Ammon's horn (tissue), 1 donor: ENCODE measurements around the gene FRMPD2.
A peak's percentile ranks its signal among the peaks of the same experiment; 100 is the strongest.

Experiments
- DNase-seq: peaks from one replicate; pipeline ENCODE4 v3.0.0-alpha.2; 2016; ENCODE audit warnings: low spot score

FRMPD2 gene

DNA sequence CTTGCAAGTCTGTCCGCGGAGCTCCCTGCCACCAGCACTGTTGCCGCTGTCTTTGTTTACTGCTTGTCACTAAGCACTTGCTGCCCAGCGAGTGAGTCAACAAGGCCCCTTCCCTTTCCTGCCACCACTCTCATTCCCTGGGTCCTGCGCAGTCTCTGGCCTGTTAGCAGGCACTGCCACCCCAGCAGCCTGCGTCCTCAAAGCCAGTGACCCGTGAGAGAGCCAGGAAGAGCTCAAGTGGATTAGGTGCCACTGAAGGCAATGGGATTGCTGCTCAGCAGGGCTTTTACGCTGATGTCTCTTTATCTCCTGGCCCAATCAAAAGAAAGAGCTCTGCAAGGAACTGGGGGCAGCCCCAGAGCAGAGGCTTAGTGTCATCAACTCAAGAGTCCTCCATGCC is at the start of gene FRMPD2:
Gene FRMPD2 (minus strand): TSS at position 61 of the 400 bp plus-strand sequence. CDS start 129 bp downstream, outside the sequence.
- DNase-seq, result peak; percentile 34

- DNase-seq, result no peak
These were observed 47.5 kb upstream of the FRMPD2 start for GRCh38 chr10:48322017-48322416.

DNA sequence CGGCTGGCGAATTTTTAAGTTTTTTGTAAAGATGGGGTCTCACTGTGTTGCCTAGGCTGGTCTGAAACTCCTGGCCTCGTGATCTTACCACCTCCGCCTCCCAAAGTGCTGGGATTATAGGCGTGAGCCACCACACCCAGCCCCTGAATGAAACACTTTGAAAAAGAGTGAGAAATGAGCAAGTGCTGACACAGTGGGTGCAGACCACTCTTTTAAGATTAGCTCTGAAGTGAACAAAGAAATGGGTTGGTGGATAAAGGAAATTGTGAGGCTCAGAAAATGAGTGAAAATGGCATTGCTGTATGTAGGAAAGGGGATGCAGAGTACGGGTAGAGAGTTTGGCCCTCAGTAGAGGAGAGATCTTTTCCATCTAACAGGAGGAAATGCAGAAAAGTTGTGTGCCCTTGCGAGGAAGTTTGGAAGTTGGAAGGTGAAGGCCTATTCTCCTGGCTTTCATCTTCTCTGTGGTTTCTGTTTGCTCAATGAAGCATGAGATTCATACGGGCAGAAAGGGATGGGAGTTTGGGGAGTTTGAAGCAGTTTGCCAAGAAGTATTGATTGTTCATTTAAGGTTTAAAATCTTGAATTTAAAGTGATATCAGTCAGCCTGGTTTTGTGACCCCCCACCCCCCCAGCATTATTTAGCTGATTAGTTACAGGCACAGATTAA is 43.0 kb upstream of the FRMPD2 start:
- no peak for DNase-seq

- DNase-seq, result no peak
These were observed 41.7 kb upstream of the FRMPD2 start for GRCh38 chr10:48316236-48316635.

GRCh38 chr10:48314107-48314506 is 39.6 kb upstream of the FRMPD2 start:
- DNase-seq, result no peak

GRCh38 chr10:48309711-48310226 is 35.3 kb upstream of the FRMPD2 start:
- no peak for DNase-seq

DNA sequence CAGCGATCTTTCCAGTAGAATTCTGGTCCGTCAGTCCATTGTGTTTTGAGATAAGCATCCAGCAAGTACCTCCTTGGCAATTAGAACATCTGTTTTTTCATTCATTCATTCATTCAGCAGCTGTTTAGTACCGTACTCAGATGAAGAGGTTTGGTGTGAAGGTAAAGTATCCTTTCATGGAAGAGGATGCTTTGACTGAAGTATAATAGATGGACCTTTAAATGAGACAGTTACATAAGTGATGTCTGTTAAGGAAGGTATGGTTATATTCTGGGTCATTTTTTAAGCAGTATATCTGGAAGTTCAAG is 33.2 kb upstream of the FRMPD2 start:
- no peak for DNase-seq

DNA sequence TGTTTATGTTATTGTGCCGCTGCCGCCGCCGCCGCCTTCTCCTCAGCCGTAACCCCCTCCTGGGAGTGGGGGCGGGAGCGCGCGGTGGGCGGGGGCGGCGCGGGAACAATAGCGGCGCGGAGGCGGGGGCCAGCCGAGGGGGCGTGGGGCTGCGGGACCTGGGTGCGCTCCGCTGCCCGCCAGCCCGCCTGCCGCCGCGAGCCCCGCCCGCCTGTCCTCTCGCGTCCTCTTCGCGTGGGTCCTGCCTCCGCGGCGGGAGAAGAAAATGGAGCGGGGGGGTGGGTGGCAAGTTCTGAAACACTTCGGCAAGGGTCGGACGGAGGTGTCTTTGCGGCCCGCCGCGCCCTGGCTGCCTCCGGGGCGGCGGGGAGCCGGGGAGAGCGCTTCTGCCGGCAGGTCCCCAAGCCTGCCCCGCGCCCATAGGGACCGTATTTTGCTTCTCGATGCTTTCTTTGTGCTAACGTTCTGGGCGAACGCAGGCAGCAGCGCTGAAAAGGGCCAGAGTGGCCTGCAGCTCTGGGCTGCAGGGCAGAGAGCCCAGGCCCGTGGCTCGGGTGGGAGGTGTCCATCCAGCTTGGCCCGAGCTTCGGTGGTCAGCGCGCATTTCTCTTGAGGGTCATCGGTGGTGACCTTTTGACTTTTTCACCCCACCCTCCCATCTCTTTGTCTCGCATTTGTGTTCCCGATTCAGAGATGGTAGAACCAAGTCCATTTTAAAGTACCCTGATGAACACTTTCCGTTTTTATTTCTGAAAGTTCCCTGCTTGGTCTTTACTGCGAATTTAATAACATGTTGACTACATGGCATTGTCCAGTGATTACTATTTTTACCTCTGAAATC is 32.6 kb upstream of the FRMPD2 start:
- DNase-seq, result peak; percentile 60

- peak; percentile 89 for DNase-seq
These were observed 31.9 kb upstream of the FRMPD2 start, which contains the start of gene MAPK8 for GRCh38 chr10:48306265-48306869. Gene MAPK8, plus strand, starts transcription at chr10:48306677. Its CDS starts 94,984 bp downstream, at chr10:48401661.

DNA sequence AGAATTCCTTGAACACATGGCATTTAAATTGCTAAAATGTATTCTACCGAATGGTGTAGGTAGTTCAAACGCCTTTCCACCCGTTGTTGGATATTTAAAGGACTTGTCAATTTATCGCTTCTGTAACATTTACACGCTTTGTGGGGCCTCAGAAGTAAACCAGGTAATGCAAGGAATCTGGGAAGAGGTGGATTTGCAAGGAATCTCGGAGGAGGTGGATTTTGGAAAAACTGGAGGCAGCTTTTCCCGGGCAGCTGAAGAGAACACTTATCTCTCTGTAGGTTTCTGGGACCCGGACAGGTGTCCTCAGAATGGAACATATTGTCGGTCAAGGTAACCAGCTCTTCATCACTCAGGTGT is 31.4 kb upstream of the FRMPD2 start:
- DNase-seq, result no peak

- DNase-seq, result no peak
These were observed 28.3 kb upstream of the FRMPD2 start for GRCh38 chr10:48302515-48303476.

DNA sequence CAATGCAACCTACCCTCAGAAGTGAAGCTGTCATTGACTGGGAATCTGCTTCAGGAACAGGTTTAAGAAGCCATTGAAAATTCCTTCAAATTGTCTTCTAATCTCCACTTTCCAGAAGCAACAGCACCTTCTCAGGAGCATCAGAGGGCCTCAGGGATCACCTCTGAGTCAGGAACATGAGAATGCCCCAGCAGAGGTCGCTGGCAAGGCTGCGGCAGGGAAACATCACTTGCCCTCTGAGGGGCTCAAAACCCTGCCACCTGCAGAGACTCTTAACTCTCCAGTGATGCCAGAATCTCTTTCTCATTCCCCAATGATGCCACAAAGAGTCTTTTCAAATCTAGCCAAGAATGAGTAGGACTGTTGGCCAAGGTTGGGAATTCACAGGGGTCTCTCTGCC is 26.1 kb upstream of the FRMPD2 start:
- DNase-seq, result no peak

GRCh38 chr10:48299692-48300091 is 25.2 kb upstream of the FRMPD2 start:
- DNase-seq, result no peak

- no peak for DNase-seq
These were observed 24.6 kb upstream of the FRMPD2 start for GRCh38 chr10:48299066-48299465.

DNA sequence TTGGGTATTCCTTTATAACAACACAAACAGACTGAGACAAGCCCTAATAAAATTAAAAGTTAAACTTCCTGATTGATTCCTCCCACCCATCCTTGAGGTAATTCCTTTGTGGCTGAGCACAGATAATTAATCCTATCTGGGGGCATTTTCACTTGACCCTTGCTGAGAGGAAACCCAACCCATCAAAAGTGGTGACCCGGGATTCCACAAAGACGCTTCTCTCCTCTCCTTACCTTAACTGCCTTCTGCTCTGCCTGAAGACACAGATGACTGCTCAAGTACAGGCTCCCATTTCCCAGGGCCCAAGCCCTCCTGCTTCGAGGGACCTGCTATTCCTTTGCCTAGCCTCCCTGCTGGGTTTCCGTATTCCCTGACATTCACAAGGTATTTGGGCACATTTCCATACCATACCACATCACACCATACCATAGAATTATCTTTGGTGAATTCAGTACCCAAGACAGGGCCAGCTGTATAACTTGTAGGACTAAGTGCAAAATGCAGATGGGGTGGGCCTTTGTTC is 22.1 kb upstream of the FRMPD2 start:
- DNase-seq, result no peak

GRCh38 chr10:48294431-48294830 is 19.9 kb upstream of the FRMPD2 start:
- DNase-seq, result no peak

GRCh38 chr10:48292616-48293015 is 18.1 kb upstream of the FRMPD2 start:
- no peak for DNase-seq

DNA sequence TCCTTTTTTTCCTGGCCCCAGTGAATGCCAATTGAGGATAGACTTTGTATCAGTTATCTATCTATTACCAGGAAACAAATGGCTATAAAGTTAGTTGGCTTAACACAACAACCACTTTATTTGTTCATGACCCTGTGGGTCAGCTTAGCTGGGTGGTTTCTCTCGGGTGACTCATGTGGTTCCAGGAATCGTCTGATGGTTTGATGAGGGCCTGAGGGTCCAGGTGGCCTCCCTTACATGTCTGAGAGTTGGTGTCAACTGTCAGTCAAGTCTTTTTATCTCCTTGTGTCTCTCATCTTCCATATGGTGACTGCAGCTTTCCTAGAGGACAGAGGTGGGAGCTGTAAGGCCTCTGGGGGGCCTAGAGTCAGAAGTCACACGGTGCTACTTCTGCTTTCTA is 16.7 kb upstream of the FRMPD2 start:
- DNase-seq, result no peak

GRCh38 chr10:48290286-48290685 is 15.8 kb upstream of the FRMPD2 start:
- no peak for DNase-seq

- DNase-seq, result peak; percentile 80
These were observed 15.2 kb upstream of the FRMPD2 start for GRCh38 chr10:48289501-48290238.

DNA sequence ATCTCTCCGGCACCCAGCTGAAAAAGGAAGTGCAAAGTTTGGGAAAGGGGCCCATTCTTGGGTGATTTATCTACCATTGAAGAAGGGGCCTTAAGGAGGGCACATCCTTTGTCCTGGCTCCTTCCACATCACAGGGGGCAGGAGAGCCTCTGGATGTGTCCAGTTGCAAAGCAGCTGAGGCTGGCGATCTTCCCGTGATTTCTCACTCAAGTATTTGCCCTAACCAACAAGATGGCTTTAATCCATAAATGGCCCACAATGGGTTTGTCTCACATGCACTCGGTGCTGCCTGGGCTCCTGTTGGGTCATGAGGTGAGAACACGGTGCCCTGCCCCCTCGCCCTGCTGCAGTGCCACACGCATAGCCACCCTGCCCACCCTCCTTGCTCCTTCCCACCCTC is 14.2 kb upstream of the FRMPD2 start:
- no peak for DNase-seq
